HUDEP-2 (cell line): ENCODE results near the gene NBEA.
A peak's percentile ranks its signal among the peaks of the same experiment; 100 is the strongest.
"Not testable (repeated sequence)": the region's sequence is repeated elsewhere in the genome, so short reads cannot be mapped to it uniquely, and the experiment has no call there.

Source experiments
- DNase-seq, 76 experiments: peaks; one replicate each; lab custom pipeline; 2025; ENCODE audit not compliant: unreplicated experiment in 76 of 76; lab: John Stamatoyannopoulos, UW

Gene NBEA

DNA sequence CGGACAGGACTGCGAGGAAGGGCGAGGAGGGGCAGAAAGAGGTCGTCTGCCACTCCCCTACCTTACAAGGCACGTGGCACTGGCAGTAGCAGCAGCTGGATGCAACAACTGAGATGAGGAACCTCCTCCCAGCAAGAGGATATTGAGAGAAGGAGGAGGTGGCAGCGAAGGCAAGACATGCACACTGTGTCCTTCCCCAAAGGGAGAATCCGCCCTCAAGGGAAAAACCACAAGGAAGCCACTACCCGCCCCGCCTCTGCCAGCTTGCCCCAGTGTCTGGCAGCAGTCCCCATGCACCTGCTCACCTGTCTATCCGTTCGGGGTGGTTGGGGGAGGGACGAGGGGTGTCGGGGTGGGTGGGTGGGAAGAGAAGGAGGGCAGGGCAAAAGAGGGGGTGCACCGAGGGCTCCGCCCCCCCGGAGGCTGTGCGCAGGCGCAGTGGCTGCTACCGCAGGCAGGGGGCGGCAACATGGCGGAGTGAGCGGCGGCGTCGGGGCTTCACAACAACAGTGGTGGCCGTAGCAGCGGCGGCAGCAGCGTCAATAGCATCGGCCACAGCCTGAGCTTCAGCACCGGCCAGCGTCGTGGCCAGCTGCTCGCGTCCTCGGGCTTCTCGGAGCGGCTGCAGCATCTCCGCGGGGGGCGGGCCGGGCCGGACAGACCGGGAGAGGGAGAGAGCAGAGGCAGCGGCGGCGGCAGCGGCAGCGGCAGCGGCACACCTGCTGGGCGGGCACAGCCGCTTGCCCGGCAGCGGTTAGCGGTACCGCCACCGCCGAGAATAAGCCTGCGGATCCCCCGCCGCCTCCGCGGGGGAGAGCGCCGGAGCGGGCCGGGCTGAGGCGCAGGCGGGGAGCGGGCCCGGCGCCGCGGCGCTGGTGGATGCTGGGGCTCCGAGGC, at the start of gene NBEA:
NBEA (plus strand) TSS at position 436 of the 897 bp plus-strand sequence. CDS start 551 bp downstream, outside the sequence.
- peak in 11 of 76 experiments; percentile 2 to 29 (median 6) for DNase-seq

DNA sequence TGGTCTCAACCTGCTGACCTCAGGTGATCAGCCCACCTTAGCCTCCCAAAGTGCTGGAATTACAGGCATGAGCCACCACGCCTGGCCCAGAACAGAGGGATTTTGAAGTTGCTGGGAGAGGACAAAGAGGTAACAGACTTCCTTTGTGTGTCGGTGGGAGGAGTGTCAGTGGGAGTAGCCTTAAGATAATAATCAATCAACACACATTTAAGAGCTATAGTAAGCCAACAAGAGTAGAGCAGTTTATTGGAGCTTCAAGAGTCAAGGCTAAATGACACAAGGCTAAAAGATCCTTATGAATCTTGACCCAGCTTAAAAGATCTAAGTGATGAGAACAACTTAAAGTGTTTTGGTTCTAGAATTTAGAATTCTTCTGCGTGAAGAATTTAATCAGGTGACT, 47.3 kb upstream of the NBEA start:
- DNase-seq = no peak

DNA sequence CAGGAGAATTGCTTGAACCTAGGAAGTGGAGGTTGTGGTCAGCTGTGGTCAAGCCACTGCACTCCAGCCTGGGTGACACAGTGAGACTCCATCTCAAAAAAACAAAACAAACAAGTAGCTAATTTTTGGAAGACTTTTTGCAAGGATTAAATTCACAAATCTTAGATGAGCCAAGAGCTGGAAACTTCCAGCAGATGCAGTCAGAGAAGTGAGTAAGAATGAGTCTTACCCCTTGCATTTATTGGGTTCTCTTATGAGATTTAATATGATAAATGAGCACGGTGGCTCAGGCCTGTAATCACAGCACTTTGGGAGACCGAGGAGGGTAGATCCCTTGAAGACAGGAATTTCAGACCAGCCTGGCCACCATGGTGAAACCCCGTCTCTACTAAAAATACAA, 44.9 kb upstream of the NBEA start:
- DNase-seq = no peak

DNA sequence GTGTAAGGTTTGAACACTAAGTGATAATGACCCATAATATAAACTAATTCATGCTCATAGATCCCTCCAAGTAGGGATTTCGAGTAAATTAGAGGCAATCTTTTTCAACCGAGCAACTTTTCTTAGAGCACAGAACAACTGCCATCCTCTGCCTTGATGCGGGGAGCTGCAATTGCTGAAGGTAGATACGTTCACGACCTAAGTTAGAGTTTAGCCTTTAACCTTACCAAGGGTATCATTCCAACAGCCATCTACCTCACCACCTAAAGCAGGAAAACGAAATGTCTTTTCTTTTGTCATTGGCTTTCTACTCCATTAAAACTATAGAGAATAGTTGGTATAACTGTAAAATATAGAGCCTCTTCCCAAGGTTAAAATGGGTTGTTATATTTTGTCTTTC, 42.2 kb upstream of the NBEA start:
- no peak for DNase-seq

GRCh38 chr13:34900288-34900739, 41.8 kb upstream of the NBEA start:
- DNase-seq = no peak

DNA sequence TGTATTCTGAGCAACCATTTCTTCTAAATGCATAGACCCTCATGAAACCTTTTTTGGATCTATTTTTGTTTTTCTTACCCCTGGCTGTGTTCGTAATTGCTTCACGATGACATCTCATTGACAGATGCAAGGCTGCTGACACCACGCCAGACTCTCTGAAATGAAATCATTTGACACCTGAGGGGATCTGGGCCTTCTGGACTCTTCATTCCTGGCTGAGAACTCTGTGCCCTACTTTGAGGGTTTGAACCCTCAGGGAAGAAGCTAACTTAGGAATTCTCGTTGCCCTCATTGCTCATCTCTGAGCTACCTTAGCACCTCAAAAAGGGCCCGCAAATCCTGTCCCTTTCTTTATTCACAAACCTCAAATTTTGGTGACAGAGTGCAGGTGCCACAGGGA, 40.5 kb upstream of the NBEA start:
- no peak for DNase-seq

DNA sequence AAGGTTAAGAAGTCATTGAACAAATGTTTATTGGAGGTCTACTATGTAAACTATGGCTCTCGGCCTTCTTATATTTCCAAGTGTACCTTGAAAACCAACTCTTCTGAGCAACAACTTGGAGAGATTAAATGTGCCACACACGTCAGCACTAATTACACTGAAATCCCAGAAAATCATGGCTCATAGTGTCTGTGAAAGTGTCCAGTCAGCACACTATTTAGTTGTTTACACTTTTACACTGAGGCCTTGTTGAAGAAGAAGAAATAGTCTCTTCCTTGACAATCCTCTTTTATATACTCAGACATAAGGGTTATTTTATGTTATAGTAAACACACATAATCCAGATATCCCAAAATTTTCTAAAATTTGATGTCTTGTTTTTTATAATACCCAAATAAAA, 30.9 kb upstream of the NBEA start:
- DNase-seq = no peak

- no peak for DNase-seq
Observed at GRCh38 chr13:34913040-34913439, 29.0 kb upstream of the NBEA start.

DNA sequence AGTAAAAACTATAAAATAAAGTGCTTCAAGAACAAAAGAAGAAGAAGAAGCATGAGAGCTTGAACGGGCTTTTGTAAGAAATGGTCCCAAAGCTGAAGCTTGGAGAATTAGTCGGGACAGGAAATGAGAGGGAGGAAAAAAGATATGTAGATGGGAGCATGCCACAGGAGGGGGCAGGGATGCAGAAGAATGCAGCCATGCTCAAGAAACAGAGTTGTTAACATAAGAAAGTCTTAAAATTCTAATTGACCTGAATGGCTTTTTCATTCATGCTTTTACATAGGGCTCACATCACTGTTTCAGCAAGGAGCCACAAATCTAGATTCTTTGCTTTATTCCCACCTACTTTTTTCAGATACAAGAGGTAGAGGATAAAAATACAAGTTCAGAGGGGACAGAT, 27.7 kb upstream of the NBEA start:
- no peak for DNase-seq

DNA sequence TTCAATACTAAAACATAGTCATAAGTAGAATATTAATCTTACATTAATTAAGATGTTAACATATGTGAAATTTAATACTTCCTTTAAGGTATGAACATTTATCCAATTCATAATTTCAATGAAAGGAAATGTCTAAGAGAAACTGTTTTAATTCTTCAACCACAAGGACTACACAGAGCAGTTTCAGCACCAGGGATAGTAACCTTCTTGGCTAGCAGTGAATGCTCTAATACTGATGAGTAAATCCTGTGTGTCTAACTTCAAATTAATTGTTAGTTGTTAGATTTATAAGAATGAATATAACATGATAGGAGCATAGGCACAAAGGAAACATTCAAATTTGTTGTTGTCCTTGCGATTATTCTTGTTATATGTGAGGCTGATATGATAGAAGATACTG, 15.6 kb upstream of the NBEA start:
- no peak for DNase-seq

GRCh38 chr13:34928676-34929075, 13.4 kb upstream of the NBEA start:
- not testable (repeated sequence) for DNase-seq

GRCh38 chr13:34931572-34931971, 10.5 kb upstream of the NBEA start:
- no peak for DNase-seq

DNA sequence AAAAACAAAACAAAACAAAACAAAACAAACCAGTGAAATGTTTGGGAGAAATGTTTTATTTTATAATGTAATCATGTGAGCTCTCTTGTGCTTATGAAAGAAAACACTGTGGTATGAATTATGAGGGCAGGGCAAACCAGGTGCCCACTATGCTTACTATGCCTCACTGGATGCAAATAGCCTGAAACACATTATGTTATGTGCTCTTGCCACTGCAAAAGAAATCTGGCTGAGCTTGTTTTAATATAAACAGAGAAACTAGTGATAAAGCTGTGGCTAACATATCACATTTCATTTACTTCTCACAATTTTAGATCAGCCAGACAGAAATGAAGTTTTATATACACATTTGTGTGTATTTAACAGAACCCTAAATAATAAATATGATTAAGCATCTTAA, 8.7 kb upstream of the NBEA start:
- no peak for DNase-seq

DNA sequence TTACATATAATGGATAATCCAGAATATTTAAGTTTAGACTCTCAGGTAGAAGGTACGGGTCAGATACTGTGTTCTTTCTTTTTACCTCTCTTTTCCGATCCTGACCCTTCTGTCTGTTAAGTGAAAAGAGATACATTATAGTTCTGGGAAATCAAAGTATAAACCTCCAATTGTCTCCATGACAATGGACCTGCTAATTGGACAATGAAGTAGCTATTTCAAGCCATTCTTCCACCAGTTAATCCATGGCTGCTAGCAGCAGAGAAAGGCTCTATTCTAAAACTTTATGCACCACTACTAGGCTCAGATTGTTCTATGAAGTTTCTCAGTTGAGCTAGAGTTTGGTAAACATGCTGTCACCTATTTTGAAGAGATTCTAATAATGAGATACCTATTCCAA, 8.3 kb upstream of the NBEA start:
- DNase-seq = no peak

- no peak for DNase-seq
Observed at GRCh38 chr13:34935841-34936240, 6.2 kb upstream of the NBEA start.

GRCh38 chr13:34939771-34940170, 2.3 kb upstream of the NBEA start:
- DNase-seq = no peak

- no peak for DNase-seq
Observed at GRCh38 chr13:34941436-34941834, 635 bp upstream of the NBEA start.

GRCh38 chr13:34942732-34943435, 814 bp downstream of the NBEA start:
- DNase-seq = peak in 1 of 76 experiments; percentile 0

DNA sequence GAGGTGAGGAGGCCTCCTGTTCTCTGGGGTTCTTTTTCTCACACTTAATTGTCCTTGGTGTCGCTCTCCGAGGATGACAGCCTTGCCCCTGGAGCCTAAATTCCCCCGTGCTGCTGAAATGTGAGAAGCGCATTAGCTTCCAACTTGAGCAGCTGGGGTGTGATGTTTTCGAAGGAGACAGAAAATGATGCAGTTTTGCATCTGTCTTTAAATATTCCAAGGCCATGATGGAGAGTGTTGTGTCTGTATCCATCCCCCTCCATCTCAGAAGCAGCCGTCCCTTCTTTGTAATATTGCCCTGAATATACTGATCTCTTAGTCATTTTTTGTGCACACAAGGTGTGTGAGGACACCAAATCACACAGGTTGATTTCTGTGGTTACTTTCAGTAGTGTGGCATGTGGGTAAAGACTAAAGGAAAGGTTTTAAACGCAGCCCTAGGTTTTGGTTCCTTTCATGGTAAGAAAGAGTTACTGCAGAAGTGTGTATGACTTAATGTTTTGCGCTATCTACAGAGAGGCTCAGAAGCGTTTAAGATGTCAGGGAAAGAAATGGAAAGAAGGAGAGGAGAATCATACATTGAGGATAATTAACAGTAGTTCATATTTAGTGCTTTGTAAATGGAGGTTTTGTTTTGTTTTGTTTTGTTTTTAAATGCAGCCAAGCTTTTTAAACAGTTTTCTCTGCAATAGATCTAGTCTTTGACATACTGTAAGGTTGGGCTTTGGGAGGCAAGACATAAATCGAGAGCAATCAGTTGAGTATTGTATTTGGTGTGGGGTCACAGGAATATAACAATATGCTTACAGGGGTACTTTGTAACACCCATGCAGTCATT, 1.6 kb downstream of the NBEA start:
- no peak for DNase-seq

GRCh38 chr13:34944274-34944634, 2.2 kb downstream of the NBEA start:
- DNase-seq = no peak

- DNase-seq = no peak
Observed at GRCh38 chr13:34944751-34945150, 2.7 kb downstream of the NBEA start.
